GM21526 (cell line): ENCODE results near the gene SHANK3.

Source experiments
- ATAC-seq: cut with Tn5 transposase; IDR thresholded peaks from one replicate; pipeline ENCODE4 v1.9.1; 2021; ENCODE audit warnings: moderate library complexity; ENCODE audit not compliant: unreplicated experiment, low FRiP score

The SHANK3 gene

DNA sequence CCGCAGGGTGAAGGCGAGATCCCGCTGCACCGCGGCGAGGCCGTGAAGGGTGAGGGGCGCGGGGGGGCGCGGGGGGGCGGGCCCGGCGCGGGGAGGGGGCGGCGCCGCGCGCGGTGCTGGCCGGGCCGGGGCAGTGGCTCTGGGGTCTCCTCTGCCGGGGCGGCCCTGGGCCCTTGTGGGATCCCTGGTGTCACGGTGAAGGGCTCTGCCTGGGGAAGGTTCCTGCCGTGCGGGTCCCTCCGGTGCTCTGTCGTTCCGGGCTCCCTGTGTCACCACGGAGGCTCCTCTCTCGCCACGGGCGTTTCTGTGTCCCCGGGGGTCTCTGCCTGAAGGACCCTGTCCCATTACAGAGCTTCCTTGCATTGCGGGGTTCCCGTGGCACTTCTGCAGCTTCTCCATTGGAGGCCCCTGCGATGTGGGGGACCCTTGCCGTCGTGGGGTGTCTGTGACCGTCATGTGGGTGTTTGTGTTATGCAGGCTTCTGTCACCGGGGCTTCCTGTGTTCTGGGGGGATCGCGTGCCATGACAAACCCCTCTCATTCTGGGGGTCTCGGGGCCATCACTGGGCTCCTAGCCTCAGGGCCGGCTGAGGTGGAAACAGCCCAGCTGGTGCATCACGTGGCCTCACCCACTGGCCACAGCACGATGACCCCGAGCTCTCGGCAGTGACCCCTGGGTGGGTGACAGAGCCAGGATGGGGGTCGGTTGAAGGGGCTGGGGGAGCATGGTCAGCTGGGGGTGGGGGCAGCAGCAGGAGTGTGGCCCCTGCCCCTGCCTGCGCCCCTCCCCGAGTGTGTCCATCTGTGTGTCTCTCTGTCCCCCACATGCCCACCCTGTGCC lies 25.3 kb downstream of the SHANK3 start:
- ATAC-seq: no peak

DNA sequence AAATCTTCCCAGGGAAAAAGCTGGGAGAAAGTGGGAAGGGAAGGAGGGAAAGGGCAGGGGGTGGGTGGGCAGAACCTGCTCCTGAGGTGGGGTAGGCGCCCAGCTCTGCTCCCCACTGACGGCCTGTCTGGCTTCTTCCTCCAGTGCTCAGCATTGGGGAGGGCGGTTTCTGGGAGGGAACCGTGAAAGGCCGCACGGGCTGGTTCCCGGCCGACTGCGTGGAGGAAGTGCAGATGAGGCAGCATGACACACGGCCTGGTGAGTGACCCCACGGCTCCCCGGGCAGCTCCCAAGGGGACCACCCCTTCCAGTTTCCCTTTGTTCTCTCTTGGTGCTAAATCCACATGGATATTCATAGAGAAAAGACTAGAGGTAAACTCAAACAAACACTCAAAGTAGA lies 25.9 kb downstream of the SHANK3 start:
- no peak for ATAC-seq

DNA sequence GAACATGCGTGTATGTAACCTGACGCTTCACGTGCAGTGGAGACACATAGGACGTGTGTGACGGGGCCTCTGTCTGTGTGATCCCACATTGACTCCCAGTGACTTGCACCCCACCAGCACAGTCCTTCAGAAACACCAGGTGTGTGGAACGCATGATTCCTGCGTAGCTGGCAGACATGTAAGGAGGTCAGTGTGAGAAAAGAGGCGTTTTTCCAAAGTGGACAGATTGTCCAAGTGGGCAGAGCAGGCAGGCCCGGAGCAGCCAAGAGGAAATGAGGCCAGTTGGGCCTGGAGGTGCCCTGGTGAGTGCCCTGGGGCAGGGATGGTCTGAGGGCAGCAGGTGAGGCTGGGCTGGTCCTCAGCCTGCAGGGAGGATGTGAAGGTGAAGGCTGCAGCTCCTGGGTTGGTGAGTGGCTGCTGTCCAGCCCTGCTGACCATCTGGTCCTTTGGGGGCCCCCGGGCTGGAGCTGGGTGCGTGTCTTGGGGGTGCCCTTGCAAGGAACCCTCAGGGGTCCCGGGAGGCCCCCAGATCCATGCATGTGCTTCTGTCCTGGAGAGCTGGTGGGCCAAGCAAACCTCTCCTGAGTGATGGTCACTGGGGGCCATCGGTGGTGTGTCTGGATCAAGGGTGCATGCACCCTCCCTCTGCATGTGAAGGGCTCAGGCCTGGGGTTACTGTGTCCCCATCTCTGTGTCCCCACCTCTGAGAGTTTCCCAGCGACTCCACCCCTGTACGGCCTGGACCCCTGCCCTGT lies 26.6 kb downstream of the SHANK3 start:
- ATAC-seq: no peak

DNA sequence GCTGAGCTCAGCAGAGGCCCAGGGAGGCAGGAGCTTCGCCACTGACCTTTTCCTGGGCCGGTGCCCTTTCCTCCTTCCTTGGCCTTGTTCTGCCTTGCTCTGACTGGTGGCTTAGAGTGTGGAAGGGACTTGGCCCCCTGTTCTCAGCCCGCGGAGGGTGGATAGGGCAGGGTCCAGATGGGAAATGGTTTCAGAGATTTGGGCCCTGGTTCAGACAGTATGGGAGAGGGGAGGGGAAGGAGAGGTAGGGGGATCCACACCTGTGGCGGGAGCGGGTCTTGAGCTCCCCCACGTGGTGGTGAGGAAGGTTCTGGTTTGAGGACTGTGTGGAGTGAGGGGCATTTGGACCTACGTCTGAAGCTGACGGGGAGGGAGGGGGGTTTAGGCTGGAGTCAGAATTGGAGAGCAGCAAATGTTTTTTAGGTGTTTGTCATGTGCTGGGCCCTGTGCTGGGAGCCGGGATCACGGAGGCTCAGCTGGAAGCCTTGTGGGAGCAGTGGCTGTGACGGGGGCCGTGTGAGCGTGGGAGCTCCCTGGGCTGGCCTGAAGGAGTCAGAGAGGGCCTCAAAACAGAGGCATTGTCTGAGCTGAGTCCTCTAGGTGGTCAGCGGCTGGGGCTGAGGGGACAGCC lies 27.2 kb downstream of the SHANK3 start:
- no peak for ATAC-seq

DNA sequence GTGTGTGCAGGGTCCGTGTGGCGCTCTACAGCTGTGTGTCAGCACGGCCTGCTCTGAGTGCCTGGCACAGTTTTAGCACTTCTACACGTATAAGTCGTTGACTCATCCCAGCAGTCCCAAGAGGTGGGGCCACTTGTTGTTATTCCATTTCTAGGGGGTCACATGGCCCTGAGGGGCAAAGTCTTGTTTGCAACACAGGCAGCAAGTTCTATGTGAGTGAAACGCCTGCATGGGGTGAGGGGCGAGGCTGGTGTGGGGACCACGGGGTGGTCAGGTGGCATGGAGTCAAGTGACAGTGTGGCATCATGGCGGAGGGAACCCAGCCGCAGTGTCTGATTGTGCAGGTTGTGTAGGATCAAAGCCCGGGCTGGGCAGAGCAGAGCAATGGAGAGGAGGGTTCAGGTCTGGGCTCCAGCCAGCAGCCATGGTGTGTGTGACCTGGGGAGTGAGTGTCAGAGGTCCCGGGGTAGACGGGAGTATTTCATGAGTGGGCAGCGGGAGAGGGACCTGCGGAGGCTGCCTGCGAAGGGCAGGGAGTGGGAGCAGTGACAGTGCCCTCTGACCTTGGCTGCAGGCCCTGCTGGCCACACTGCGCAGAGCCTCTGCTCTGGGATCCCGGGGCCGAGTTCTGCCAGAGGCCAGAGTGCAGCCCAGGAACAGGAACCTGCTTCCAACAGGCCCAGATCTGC lies 27.9 kb downstream of the SHANK3 start:
- no peak for ATAC-seq

DNA sequence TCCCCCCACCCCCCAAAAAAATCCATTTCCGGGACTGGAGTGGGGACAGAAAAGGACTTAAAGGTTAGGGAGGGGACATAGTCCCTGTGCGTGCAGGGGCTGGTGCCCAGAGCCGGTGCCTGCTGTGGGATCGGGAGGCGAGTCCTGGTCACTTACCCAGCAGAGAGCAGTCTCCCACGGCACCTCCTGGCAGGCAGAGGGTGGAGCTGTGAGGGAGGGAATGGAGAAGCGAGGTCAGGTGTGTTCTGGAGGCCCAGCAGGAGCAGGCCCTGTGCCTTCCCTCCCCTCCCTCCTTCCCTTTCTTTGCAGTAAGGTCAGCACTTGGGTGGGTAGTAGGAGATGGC lies 28.4 kb downstream of the SHANK3 start:
- no peak for ATAC-seq

DNA sequence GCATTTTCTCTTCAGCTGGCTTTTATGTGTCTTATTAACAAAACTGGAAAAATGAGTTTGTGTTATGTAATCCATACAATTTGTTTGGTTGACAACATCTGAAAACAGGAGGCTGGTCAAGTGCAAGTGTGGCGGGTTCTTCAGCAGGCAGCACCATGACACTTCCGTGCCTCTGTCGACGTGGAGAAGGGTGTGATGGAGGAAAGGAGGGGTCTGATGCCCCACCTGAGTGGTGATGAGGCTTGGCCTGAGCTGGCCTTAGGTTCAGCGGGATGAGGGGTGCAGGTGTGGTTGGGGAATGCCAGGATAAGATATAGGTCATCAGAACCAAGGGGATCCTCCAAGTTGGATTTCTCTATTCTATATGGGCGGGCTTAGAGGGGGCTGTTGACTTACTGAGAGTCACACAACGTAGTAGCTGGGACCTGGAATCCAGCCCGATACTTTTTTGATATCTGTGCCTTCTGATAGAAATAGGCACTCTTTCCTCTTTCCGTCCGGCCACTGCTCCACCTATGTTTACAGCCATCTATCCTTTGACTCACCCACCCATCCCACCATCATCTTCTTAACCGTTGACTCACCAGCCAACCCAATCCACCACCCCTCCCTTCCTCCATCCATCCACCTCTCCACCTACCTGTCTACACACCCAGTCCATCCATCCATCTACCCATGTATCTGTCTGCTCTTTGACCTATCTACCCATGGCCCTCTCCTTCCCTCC lies 29.0 kb downstream of the SHANK3 start:
- no peak for ATAC-seq

DNA sequence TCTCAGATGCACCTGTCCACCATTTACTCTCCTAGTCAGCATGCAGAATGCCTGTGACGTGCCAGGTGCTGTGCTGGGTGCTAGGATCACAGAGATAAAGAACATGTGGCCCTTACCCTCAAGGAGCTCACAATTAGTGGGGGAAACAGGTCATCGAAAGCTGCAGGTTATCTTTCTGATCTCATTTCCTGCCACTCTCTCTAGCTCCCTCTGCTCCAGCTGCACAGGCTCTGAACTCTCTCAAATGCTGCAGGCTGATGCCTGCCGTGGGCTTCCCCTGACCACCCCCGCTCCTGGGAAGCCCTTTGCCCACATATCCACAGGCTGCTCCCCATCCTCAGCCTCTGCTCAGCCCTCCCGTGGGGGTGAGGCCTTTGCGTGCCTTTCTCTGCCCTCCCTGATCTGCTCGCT lies 29.6 kb downstream of the SHANK3 start:
- no peak for ATAC-seq

DNA sequence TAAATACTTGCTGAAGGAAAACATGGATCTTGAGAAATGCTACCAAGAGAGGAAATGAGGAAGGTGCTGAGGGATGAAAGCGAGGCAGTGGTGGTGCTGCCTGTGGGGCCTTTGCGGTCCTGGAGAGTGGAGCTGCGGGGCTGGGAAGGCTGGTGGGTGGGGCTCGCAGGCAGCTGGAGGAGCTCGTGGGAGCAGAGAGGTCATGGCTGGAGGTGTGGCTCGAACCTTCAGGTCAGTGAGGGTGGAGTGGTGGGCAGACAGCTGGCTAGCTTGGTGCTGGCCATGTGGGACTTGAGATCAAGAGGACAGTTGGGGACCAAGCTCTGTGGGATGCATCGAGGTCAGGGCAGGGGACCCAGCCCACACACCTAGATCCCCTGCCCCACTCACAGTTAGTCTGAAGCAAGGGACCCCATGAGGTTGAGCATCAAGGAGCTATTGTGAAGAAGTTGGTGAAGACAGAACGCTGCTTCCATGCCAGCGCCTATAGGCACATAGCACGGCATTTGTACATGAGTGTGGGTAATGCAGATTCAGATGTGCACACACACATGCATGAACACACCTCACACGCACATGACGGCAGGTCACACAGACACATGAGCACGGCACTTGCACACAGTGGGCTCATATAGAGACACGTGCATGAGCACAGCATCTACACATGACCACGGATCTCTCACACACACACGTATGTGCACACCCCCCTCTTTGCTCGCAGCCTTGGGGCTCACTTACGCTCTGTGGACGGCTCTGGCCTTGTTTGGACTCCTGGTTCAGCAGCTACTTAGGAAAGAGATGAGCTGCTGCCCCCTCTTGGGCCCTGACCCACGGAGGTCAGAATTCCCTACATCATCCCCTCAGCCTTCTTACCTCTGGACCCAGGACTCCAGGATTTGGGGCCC lies 30.4 kb downstream of the SHANK3 start:
- no peak for ATAC-seq

DNA sequence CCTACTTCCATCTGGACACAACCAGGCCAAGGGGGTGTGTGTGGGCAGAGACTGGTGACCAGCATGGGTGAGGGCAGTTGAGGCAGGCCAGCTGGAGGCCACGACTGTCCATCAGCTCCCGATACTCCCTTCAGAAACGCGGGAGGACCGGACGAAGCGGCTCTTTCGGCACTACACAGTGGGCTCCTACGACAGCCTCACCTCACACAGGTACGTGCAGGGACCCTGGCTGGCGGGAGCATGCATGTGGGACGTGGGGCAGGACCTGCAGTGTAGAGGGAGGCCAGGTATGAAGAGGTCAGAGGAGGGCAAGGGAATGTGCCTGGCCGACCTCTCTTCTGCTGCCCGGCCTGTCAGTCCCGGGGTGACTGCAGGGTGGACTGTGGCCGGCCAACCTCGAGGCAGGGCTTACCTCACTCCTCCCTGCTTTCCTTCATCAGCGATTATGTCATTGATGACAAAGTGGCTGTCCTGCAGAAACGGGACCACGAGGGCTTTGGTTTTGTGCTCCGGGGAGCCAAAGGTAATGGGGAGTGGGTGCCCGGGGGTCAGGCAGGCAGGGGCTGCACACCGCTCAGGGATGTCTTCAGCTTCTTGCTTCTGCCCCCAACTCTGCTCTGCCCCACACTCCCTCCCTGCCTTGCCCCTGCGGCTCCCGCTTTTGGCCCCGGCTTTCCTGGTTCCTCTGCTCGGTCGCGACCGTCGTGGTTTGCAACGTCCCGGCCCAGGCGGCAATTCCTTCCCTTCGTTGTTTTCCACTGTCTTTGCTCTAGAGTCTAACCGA lies 31.3 kb downstream of the SHANK3 start:
- no peak for ATAC-seq

DNA sequence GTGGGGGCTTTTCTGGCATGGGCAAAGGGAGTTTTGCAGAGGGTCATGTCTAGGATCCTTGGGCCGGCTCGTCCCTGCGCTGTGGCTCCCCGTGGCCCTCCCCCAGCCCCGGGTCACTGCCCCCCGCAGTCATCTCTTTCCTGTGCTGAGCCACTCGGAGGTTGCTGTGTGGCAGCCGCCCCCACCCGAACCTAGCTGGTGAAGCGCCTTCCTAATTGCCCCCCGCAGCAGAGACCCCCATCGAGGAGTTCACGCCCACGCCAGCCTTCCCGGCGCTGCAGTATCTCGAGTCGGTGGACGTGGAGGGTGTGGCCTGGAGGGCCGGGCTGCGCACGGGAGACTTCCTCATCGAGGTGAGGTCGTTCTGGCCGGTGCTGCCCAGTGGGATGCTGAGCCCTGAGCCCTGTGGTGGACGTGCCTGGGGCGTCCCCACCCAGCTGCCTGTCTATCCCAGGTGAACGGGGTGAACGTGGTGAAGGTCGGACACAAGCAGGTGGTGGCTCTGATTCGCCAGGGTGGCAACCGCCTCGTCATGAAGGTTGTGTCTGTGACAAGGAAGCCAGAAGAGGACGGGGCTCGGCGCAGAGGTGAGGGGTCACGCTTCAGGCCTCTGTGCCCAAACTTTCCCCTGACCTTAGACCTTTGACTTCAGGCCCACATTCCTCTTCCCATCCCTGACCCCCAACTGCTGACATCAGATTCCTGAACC lies 32.0 kb downstream of the SHANK3 start:
- no peak for ATAC-seq

DNA sequence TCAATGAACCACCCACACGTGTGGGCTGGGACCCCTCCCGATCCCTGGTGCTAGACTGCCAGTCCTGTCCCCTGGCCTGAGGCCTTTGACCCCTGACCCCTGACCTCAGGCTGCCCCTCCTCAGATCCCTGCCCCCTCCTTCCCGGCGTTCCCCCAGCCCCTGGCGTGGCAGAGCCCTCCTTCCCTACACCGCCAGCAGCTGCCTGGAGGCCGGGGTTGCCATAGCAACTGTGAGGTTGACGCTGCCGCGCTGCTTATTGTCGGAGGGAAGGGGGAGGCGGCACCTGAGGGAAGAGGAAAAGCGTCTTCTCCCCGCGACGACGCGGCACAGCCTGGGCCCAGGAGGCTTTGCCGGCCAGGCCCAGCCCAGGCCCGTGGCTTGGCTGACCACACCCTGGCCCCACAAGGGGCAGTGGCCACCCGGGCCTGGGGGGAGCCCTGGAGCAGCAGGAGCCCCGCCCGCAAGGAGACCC lies 32.6 kb downstream of the SHANK3 start:
- no peak for ATAC-seq

DNA sequence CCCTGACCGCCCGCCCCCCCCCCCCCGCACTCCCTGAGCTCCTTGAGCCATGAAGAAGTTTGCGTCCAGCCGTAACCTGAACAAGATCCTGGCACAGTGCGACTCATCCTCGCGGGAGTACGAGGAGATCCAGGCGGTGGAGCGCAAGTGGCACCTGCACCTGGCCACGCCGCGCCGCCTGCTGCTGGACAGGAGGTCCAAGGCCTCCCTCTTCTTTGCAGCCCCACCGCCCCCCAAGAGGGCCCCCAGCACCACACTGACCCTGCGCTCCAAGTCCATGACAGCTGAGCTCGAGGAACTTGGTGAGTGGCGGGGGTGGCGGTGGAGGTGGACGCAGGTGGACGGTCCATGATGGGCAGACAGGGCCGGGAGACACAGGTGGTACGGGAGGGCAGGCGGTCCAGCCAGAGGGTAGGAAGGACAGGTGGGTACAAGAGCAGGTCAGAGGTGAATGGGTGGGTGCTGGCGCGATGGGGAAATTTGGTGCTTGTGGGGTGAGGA lies 33.3 kb downstream of the SHANK3 start:
- no peak for ATAC-seq

DNA sequence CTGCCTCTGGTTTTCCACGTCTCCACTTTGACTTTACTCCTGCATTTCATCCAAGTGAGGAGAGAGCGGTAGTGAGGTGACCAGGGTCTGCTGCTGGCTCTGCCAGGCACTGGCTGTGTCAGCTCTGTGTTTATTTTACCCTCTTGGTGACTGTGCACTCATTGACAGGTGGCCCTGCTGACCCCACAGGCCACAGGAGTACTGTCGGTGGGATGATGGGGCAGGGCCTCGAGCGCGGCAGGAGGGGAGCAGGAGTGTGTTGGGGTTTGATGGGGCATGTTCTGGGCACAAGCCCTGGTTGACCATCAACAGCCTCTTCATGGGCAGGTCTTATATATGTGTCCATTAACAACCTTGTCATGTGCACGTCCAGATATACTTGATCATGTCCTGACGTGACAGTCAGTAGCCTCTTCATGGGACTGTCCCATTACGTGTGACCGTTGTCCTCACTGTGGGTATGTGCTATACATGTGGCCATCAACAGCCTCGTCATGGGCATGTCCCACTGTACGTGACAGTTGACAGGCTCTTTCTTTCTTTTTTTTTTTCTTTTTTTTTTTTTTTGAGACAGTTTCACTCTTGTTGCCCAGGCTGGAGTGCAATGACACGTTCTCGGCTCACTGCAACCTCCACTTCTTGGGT lies 34.0 kb downstream of the SHANK3 start:
- no peak for ATAC-seq

DNA sequence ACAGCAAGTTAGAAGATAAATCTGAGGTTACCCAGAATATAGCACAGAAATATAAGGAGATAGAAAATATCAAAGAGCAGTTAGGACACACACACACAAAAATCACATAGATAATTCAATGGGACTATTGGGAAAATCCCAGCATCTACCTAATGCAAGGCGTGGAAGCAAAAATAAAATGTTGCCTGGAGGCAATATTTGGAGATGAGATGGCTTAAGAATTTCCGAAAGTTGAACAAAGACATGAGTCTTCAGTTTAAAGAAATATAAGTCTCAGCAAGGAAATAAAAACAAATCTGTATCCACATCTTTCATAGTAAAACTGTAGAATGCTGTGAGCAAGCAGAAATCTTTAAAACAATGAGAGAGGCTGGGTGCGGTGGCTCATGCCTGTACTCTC lies 35.9 kb downstream of the SHANK3 start:
- no peak for ATAC-seq

DNA sequence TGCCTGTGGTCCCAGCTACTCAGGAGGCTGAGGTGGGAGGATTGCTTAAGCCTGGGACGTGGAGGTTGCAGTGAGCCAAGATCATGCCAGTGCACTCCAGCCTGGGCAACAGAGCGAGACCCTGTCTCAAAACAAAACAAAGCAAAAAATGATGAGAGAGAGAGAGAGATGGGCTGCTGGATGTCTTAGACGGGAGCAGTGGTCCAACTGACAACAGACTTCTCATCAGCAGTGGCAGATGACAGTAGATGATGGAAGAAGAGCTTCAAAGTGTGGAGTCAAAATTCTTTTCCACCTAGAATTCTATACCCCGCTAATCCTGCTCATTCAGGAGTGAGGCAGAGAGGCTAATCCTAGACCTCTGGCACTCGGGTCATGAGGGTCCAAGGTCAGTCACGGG lies 36.4 kb downstream of the SHANK3 start:
- ATAC-seq: no peak

DNA sequence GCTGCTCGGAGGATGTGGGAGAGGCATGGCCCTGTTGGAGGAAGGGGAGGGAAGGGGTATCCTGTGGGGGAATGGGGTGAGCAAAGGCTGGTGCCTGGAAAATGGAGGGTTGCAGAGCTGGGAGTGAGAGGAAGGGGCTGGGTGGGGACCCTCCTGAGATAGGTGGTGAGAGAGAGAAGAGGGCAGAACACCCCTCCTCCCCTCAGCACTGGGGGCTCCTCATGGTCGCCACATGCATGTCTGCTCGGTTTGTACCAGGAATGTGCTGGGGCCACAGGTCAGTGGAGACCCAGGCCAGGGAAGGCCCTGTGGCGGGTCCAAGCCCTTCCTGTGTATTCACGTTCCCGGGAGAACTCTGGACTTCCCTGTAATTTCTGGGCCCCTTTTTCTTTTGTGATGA lies 37.6 kb downstream of the SHANK3 start:
- no peak for ATAC-seq
